GM18499 (cell line): Measurements from ENCODE around the gene ARFGAP1.

Experiments
- ATAC-seq: cut with Tn5 transposase; IDR thresholded peaks from one replicate; pipeline ENCODE4 v1.9.1; 2021; ENCODE audit warnings: moderate number of reproducible peaks; ENCODE audit not compliant: insufficient read depth, unreplicated experiment

The ARFGAP1 gene

GRCh38 chr20:63258781-63259180 is 13.8 kb upstream of the ARFGAP1 start:
- no peak for ATAC-seq

- ATAC-seq = no peak
These were observed 12.7 kb upstream of the ARFGAP1 start for GRCh38 chr20:63259734-63260460.

DNA sequence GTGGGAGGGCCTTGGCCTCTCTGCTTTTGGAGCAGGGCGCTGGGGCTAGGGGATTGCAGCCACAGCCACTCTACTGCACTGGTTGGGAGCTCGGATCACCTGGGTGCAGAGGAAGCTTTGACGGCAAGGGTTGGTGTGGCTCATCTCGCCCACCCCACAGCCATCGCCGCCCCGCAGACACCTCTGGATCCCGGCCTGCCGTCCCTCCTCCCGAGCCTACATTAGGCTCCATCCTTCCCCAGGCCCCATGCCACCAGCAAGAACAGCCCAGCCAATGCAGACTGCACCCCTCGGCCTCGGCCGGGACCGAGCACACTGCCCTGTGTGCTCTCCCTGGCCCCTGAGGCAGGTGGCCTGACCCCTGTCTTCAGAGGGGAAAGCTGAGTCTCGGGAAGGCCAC is 12.1 kb upstream of the ARFGAP1 start:
- ATAC-seq = no peak

GRCh38 chr20:63261060-63261794 is 11.4 kb upstream of the ARFGAP1 start:
- ATAC-seq = no peak

GRCh38 chr20:63261795-63262528 is 10.7 kb upstream of the ARFGAP1 start:
- ATAC-seq = no peak

DNA sequence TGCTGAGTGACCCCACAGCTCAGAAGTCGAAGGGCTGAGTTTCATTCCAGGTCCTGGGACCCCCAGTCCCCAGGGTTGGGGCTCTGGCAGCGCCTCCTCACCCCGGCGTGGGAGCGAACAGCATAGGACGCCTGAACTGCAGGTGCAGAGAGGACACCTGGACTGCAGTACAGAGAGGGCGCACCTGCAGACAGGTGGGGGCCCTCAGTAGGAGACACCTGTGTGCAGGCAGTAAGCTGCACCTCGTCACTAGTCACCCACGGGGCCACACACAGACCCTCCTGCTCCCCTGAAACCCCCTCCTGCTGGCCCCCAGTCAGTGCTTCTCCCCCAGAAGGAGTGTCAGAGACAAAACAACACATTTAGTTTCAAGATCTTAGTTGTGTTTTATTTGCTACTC is 9.8 kb upstream of the ARFGAP1 start:
- no peak for ATAC-seq

- ATAC-seq = no peak
These were observed 8.6 kb upstream of the ARFGAP1 start for GRCh38 chr20:63264000-63264399.

DNA sequence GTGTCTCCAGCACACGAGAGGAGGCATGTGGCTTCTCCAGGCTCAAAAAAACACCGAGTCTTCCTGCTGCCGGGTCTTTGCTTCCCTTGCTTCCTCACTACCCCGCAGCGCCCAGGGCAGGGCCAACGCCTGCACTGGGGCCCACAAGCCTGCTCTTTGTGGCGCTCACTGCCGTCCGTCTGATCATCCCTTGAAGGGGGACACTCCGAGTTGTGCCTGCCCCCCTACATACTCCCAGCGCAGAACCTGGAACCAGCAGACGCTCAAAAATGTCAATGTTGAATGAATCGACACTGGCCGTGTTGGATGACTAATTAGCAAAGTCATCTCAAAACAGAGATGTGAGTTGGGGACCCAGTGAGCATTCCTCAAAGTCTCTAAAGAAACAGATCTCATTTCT is 8.1 kb upstream of the ARFGAP1 start:
- ATAC-seq = no peak

DNA sequence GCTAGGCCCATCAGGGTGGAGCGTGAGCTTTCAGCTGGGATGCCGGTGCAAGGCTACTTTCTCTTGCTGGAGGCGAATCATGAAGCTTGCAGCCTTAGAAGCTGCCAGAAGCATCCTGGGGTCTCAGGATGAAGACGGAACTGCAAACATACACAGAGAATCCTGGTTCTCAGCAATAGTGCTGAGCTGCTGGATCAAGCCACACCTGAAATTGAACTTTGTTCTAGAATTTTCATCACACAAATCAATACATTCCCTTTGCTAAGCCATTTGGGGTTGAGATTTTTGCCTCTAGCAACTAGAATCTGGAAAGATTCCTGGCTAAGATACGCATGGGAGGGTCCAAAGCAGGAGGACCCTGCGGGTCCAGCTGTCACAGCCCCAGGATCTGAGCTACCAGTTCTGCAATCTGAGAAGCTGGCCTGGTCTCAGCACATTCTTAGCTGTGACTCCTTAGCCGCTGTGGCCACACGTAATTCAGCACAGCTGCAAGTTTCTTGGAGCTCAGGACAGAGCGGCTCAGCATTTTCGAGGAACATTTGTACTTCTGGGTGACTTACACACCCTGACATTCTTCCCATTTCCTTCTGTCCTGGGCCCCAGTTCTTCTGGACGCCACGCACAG is 6.6 kb upstream of the ARFGAP1 start:
- no peak for ATAC-seq

DNA sequence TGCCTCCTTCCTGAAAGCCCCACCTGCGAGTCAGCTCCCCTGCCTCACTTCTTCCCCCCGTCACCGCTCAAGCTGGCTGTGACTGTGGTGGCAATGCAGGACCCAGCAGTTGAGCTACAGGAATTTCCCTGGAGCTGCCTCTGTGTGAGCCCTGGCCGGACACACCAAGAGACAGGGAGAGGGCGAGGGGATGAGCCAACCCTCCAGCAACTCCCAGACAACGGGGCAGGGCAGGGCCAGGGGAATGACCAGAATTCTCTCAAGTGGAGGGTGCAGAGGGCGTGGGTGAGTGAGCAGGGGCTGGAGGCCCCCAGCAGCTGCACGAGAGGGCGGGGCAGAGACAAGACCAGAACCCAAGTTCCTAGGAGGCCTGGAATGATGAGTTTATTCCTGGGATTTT is 4.9 kb upstream of the ARFGAP1 start:
- no peak for ATAC-seq

DNA sequence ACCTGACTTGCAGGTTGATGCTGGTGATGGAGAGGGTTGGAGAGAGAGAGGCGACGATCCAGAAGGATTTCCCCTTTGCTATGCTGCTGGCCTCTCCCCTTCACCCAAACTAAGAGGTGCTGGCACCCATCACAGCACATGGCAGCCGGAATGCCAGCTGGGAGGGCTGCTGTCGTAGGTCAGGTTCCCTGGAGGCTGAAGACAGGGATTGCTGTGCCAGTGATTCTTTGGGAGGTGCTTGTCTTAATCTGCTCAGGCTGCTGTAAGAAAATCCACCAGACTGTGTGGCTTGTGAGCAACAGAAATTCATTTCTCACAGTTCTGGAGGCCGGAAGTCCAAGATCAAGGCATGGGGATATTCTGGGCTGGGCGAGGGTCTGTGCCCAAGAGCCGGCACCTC is 4.4 kb upstream of the ARFGAP1 start:
- no peak for ATAC-seq

DNA sequence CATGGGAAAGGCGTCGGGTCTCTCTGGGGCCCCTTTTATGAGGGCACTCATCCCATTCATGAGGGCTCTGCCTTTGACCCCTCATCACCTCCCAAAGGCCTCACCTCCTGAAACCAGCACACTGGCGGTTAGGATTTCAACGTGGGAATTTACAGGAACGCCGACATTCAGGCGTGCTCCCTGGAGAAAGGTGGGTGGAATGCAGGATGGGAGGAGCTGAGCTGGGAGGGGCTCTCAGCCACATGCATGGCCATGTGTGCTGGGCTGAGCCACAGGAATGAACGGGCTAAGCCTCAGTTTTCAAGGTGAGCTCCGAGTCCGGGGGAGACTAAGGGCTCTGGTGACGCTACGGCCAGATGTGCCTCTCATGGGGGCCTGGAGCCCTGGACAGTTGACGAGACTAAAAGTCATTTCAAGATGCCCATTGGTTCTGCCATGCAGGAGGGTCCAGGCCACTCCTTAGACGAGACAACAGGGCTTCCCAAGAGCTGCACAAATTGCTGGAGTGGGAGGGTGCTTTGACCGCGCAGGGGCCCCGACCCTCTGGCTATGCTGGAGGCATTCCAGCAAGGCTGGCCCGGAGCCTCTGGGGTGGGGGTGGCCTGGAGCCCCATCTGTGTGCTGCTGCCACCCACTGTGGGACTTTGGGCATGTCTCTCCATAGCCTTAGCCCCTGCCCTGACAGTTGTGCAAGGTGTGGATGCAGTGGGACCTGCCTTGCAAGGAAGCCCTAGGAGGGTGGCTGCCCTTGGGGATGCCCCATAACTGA is 3.8 kb upstream of the ARFGAP1 start:
- ATAC-seq = no peak

DNA sequence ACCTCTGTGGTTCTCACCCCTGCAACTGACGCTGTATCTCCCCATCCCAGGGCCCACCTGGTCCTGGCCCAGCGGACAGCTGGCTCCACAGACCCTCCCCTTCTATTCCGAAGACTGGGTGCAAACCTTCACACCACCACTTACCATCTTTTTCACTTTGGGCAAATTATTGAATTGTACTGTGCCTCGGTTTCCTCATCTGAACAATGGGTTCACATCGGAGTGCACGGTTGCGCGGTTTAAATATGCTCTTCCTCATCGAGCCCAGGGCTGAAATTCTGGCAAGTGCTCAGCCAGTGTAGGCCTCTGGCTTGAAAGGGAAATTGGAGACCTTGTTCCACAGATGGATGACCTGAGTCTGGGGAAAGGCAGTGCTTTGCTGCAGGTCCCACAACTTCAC is 2.9 kb upstream of the ARFGAP1 start:
- ATAC-seq = no peak

GRCh38 chr20:63270606-63271325 is 1.8 kb upstream of the ARFGAP1 start:
- no peak for ATAC-seq

GRCh38 chr20:63273059-63273579 is 506 bp downstream of the ARFGAP1 start:
- ATAC-seq = no peak

DNA sequence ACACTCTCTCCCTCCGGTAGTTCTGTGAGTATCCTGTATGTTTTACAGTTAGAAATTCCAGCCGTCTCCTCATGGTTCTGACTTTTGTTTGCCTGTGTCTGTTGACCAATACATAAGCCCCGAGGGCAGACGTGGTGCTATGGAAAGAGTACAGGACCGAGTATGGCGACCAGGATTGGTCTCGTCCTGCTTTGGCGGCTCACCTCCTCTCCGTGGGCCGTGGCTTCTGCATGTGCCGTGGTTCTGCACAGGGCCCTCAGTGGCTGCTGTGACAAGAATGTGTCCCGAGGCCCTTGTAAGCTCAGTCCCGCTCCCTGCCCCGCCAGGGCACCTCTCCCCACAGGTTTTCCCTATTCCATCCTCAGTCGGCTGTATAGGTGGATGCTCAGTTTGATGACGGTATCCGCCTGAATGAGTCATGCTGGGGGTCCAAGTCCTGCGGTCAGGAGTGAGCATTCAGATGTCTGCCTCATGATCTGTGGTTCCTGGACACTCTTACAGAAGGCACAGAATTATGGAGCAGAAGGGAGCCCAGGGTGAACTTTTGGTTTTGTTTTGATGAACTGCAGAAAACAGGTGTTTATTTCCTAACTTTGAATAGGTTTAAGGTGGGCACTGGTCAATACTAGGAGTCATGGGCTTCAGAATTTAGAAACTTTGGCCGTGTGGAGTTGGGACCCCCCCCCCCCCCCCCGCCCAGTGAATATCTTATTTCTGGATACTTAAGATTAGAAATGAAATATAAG is 1.2 kb downstream of the ARFGAP1 start:
- no peak for ATAC-seq

DNA sequence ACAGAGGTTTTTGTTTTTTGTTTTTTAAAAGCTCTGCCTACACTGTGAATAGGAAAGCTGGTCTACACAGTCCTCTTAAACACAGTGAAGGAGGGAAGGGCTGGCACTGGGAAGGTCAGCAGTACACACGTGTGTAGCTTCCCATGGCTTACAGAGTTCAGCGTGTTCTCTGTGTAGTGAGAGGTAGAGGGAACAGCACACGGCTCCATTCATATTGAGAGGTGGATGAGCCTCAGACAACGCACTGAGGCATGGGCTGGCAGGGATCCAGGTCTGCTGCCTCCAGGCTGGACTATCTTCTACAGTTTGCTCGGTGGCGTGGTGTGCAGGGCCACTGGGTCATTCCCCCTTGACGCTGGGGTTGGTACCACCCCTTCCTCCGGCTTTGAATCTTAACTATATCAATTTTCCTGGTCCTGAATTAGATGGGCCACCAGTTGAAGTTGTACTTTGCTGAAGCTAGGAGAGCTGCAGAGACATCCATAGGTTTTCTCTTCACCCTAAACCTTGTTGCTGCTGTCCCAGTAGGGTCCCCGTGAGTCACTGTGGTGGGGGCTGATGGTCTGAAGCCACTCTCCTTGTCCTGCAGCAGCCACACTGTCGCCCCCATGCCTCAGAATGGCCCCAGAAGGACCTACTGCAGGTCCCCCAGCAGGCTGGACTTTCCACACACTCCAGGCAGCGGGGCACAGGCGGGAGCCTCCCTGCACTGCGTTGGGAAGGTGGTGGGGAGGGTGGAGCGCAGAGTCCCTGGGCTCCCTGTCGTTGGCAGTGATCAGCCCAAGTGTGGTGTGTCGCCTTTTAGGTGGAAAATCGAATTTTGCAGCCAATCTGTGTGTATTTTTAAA is 2.0 kb downstream of the ARFGAP1 start:
- ATAC-seq = no peak

DNA sequence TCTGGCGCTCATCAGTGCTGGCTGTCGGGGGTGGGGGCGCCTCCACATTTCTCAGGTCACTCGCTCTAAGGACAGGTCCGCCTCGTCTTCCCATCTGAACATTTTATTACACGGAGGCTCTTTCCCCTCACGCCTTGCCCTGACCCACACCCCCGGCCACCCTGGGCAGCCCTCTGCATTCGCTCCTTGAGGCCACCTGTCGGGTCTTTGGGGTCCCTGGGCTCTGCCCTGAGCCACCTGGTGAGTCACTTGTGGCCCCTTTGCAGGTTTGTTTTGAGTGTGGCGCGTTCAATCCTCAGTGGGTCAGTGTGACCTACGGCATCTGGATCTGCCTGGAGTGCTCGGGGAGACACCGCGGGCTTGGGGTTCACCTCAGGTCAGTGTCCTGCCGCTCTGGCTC is 3.2 kb downstream of the ARFGAP1 start:
- ATAC-seq = no peak
